GM12878 (cell line): ENCODE results near the gene STAG1. TPM values are rescaled to one million over a fixed set of nuclear protein-coding genes. Genes with fewer than 3 reads are reported as not detected.

ENCODE experiments used
- ATAC-seq: fragments of 200-7000 bp; cut with Tn5 transposase; 3 replicates; pipeline ENCODE4 v1.9.1; 2020; ENCODE audit warnings: mild to moderate bottlenecking, moderate library complexity
- BruUV-seq: library from RNA; stranded (reverse); fragments of 400-500 nt; replicated peaks from 2 replicates; lab custom pipeline; 2021; lab: Mats Ljungman, UMichigan
- CTCF ChIA-PET: fragments of 300-600 bp; sonication (Branson Sonifier 250); formaldehyde crosslinking; extraction: SDS; loops from one replicate; lab custom pipeline; 2021; ENCODE audit warnings: inconsistent platforms; lab: Yijun Ruan, JAX
- POLR2A ChIA-PET: fragments of 350-600 bp; formaldehyde crosslinking; extraction: SDS; loops from one replicate; lab custom pipeline; 2021; ENCODE audit warnings: inconsistent platforms; lab: Charles Lee
- RAD21 ChIA-PET: fragments of 300-600 bp; sonication (Branson Sonifier 250); formaldehyde crosslinking; loops from one replicate; lab custom pipeline; 2023; ENCODE audit warnings: antibody characterized with exemption; ENCODE audit not compliant: unreplicated experiment; lab: Charles Lee
- SMC1A ChIA-PET: fragments of 300-600 bp; sonication (Branson Sonifier 250); formaldehyde crosslinking; loops from one replicate; lab custom pipeline; 2023; ENCODE audit not compliant: unreplicated experiment, uncharacterized antibody; lab: Charles Lee
- DNase-seq: peaks from one replicate; pipeline ENCODE4 v3.0.0-alpha.2; 2011; ENCODE audit warnings: low read depth, low spot score
- FAIRE-seq: peaks from 3 replicates; lab custom pipeline; 2011; peaks lifted over from hg19 to GRCh38; lab: Jason Lieb, UNC
- H2AFZ ChIP-seq: 2 replicates; pipeline ENCODE4 v1.6.0; 2011; ENCODE audit warnings: low read depth, low read length, control low read depth; ENCODE audit not compliant: control insufficient read depth
- H3K27ac ChIP-seq: 2 replicates; pipeline ENCODE4 v1.5.1; 2011; ENCODE audit warnings: control low read depth; ENCODE audit not compliant: control insufficient read depth, insufficient read depth
- H3K27me3 ChIP-seq, 2 experiments: replicated peaks in 1 of 2; 2 replicates each; pipeline versions ENCODE4 v1.6.0 to v1.6.1; 2011; ENCODE audit warnings: low read length in 1 of 2; ENCODE audit not compliant: control insufficient read depth in 2 of 2, insufficient read depth in 2 of 2
- H3K36me3 ChIP-seq, 2 experiments: 2 replicates each; pipeline ENCODE4 v1.5.1; 2011; ENCODE audit warnings: low read length in 1 of 2; ENCODE audit not compliant: control insufficient read depth in 2 of 2, insufficient read depth in 2 of 2
- H3K4me1 ChIP-seq: 2 replicates; pipeline ENCODE4 v1.6.1; 2011; ENCODE audit warnings: mild to moderate bottlenecking, low read length, moderate library complexity, mixed read lengths; ENCODE audit not compliant: control insufficient read depth, insufficient read depth
- H3K4me2 ChIP-seq: 2 replicates; pipeline ENCODE4 v1.6.0; 2011; ENCODE audit warnings: control low read depth; ENCODE audit not compliant: control insufficient read depth, insufficient read depth
- H3K4me3 ChIP-seq: fragments of 200-600 bp; sonication (generic); 2 replicates; pipeline ENCODE4 v1.5.1; 2016
- H3K79me2 ChIP-seq: 2 replicates; pipeline ENCODE4 v1.6.0; 2011; ENCODE audit warnings: low read length; ENCODE audit not compliant: control insufficient read depth, insufficient read depth
- H3K9ac ChIP-seq: 2 replicates; pipeline ENCODE4 v1.8.0; 2011; ENCODE audit warnings: low read length, control low read depth, mixed read lengths; ENCODE audit not compliant: control insufficient read depth, insufficient read depth
- H3K9me3 ChIP-seq: replicated peaks from 3 replicates; pipeline ENCODE4 v1.5.1; 2011; ENCODE audit warnings: mild to moderate bottlenecking, low read length; ENCODE audit not compliant: control insufficient read depth, insufficient read depth
- H4K20me1 ChIP-seq: 2 replicates; pipeline ENCODE4 v1.6.0; 2011; ENCODE audit not compliant: control insufficient read depth, insufficient read depth
- ATF3 ChIP-seq: IDR thresholded peaks from 2 replicates; pipeline ENCODE4 v1.6.1; 2011; ENCODE audit warnings: low read depth, mild to moderate bottlenecking, low read length, moderate library complexity, borderline replicate concordance; ENCODE audit errors: extremely low read depth
- BRCA1 ChIP-seq: IDR thresholded peaks from 2 replicates; pipeline ENCODE4 v1.6.1; 2011; ENCODE audit warnings: low read depth, low read length, improper control_type of control experiment
- CBFB ChIP-seq: IDR thresholded peaks from 2 replicates; pipeline ENCODE4 v1.6.1; 2016; ENCODE audit warnings: antibody characterized with exemption, low read depth
- HDAC6 ChIP-seq: fragments of 200-600 bp; sonication (generic); IDR thresholded peaks from one replicate; pipeline ENCODE4 v1.8.0; 2017; ENCODE audit warnings: antibody characterized with exemption; ENCODE audit not compliant: unreplicated experiment
- JUND ChIP-seq: IDR thresholded peaks from 2 replicates; pipeline ENCODE4 v1.6.1; 2012; ENCODE audit warnings: low read depth, mild to moderate bottlenecking, low read length, improper control_type of control experiment, moderate library complexity
- SKIL ChIP-seq: fragments of 450-650 bp; IDR thresholded peaks from 2 replicates; pipeline ENCODE4 v1.6.1; 2017; ENCODE audit warnings: mild to moderate bottlenecking, low read depth, inconsistent platforms; ENCODE audit not compliant: poor library complexity, severe bottlenecking
- SMAD5 ChIP-seq: IDR thresholded peaks from 2 replicates; pipeline ENCODE4 v1.6.1; 2016; ENCODE audit warnings: antibody characterized with exemption, low read depth
- SMC3 ChIP-seq: IDR thresholded peaks from 2 replicates; pipeline ENCODE4 v1.6.1; 2011; ENCODE audit warnings: low read length, improper control_type of control experiment, borderline replicate concordance
- TCF7 ChIP-seq: IDR thresholded peaks from 2 replicates; pipeline ENCODE4 v1.6.1; 2014; ENCODE audit warnings: antibody characterized with exemption, borderline replicate concordance
- WRNIP1 ChIP-seq: IDR thresholded peaks from 2 replicates; pipeline ENCODE4 v1.6.1; 2011; ENCODE audit warnings: low read depth, low read length, improper control_type of control experiment, borderline replicate concordance
- ZBTB33 ChIP-seq: fragments of 450-650 bp; IDR thresholded peaks from 2 replicates; pipeline ENCODE4 v1.6.1; 2017; ENCODE audit warnings: mild to moderate bottlenecking
- ZNF24 ChIP-seq: fragments of 450-650 bp; IDR thresholded peaks from 2 replicates; pipeline ENCODE4 v1.6.1; 2017; ENCODE audit warnings: antibody characterized with exemption, mild to moderate bottlenecking
- WGBS: methylation state at CpG from one replicate; pipeline ENCODE4 v1.1.6; 2016; ENCODE audit warnings: low lambda C conversion rate; ENCODE audit not compliant: insufficient replicate concordance, insufficient coverage; ENCODE audit errors: missing lambda C conversion rate; 5-methylcytosine and 5-hydroxymethylcytosine counted together
- in situ Hi-C: fragments of 300-500 bp; cut with MboI; formaldehyde crosslinking; loops from 9 replicates; pipeline ENCODE4 v1.14.3; 2018; ENCODE audit warnings: mixed read lengths
- intact Hi-C: fragments of 100-400 bp; cut with micrococcal nuclease; formaldehyde crosslinking; loops from one replicate; pipeline ENCODE4 v1.14.2; 2022; ENCODE audit not compliant: unreplicated experiment
- polyA plus RNA-seq, 11 experiments: library from polyadenylated mRNA; depleted of rRNA in 4 of 11; unstranded in 6 of 11; stranded (reverse) in 5 of 11; fragments of >200 nt; fragmentation: Nextera tagmentation in 4 of 11; fragmentation: Illumina TruSeq in 1 of 11; extraction: Ambion mirVana in 4 of 11; extraction: Trizol in 1 of 11; gene quantifications; 1 replicate in 1 of 11; 2 replicates in 10 of 11; pipeline versions ENCODE4 v1.2.1 to v1.2.3, GENCODE V29; 2011 to 2016; ENCODE audit warnings: inconsistent platforms in 2 of 11, missing spikeins in 2 of 11, low read depth in 1 of 11
- total RNA-seq, 4 experiments: library from RNA; depleted of rRNA in 3 of 4; stranded (reverse); fragments of >200 nt in 3 of 4; fragmentation: Illumina TruSeq in 1 of 4; extraction: Trizol in 1 of 4; gene quantifications; 2 replicates each; pipeline versions ENCODE4 v1.2.1 to v1.2.3, GENCODE V29; 2013 to 2021
- TF ChIP-seq, protein P1 (sequence below): fragments of 450-650 bp; formaldehyde crosslinking; IDR thresholded peaks from 2 replicates; pipeline ENCODE4 v1.4.0; 2022; ENCODE audit warnings: mild to moderate bottlenecking, moderate library complexity
- TF ChIP-seq, protein P2 (sequence below): IDR thresholded peaks from 2 replicates; pipeline ENCODE4 v1.6.1; 2011; ENCODE audit warnings: borderline replicate concordance, low read depth, mild to moderate bottlenecking, moderate library complexity, mixed read lengths, low read length; ENCODE audit not compliant: insufficient read depth; ENCODE audit errors: extremely low read length

The STAG1 gene
- total and polyA plus RNA-seq, 10 of the 15 experiments (the other 5 are each of a cell fraction or from before 2014, with no cell fraction given) = 4.4 to 30.1 (median 20.2) TPM

DNA sequence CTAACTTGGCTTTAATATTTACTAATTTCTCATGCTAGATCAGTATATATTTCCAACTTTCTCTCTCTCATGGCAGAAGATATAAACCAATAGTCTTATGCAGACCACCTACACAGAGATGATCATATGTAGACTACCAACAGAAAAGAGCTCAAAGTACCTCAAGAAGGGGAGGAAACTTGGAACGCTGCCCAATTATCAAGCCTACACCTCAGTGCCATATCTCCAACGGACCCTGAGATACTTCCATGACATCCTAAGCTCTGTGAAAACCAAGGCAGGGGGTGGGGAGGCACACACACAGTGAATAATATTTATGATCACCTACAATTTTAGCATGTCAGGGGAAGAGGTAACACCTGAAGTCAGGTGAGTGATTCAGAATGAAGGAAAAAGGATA lies 100.6 kb downstream of the STAG1 start (continued):
- TF ChIP-seq, protein P1, sequence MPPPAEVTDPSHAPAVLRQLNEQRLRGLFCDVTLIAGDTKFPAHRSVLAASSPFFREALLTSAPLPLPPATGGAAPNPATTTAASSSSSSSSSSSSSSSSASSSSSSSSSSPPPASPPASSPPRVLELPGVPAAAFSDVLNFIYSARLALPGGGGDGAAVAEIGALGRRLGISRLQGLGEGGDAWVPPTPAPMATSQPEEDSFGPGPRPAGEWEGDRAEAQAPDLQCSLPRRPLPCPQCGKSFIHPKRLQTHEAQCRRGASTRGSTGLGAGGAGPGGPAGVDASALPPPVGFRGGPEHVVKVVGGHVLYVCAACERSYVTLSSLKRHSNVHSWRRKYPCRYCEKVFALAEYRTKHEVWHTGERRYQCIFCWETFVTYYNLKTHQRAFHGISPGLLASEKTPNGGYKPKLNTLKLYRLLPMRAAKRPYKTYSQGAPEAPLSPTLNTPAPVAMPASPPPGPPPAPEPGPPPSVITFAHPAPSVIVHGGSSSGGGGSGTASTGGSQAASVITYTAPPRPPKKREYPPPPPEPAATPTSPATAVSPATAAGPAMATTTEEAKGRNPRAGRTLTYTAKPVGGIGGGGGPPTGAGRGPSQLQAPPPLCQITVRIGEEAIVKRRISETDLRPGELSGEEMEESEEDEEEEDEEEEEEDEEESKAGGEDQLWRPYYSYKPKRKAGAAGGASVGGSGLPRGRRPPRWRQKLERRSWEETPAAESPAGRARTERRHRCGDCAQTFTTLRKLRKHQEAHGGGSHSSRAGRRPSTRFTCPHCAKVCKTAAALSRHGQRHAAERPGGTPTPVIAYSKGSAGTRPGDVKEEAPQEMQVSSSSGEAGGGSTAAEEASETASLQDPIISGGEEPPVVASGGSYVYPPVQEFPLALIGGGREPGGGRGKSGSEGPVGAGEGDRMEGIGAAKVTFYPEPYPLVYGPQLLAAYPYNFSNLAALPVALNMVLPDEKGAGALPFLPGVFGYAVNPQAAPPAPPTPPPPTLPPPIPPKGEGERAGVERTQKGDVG (CRISPR knock-in tag) = no peak
- TF ChIP-seq CBFB = no peak
- no peak for TF ChIP-seq SMC3
- no peak for TF ChIP-seq HDAC6
- TF ChIP-seq WRNIP1 = no peak

DNA sequence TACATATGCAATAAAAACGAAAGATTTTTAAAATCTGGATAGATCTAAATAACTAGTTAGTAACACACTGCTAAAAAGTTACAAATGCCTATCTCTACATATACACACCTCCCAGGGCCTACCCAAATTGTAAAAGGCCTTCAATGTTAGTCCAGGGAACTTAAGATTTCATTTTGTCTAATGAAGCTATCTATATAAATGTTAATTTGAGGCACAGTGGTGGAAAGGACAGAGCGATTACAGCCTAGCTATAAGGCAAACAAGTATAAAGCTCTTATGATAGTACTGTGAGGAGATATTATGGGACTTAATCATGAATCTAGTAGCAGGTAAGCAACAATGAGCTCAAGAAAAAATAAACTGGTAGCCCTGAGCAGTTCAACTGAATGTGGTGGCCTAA lies 101.7 kb downstream of the STAG1 start:
- peaks cover 6% of the 10 kb centered on the region for H3K9me3 ChIP-seq
- H3K4me2 ChIP-seq = no peak overlapping the region
- no peaks in the 10 kb centered on the region for H4K20me1 ChIP-seq
- no TSS peak for BruUV-seq
- H3K4me3 ChIP-seq = no peak overlapping the region
- intact Hi-C loops = no loop called here
- POLR2A ChIA-PET = interaction anchor here (1.0 kb wide), 1 partner anchor 51 kb away, joined by 4 read pairs; no protein-coding TSS in a partner anchor
- H3K27me3 ChIP-seq = no peaks in the 10 kb centered on the region
- H3K4me1 ChIP-seq = peaks cover 9% of the 10 kb centered on the region
- DNase-seq = no peak
- no peak for FAIRE-seq
- H3K79me2 ChIP-seq = peaks cover 13% of the 10 kb centered on the region
- WGBS = 74% methylated on average over 2 of the region's 2 CpGs
- H3K27ac ChIP-seq = no peak overlapping the region
- H3K36me3 ChIP-seq = 0 out of 4 replicates have a peak, but pooled peaks cover 0 to 2% of the 10 kb centered on the region in 2 experiments
- ATAC-seq = no peak
- in situ Hi-C loops = no loop called here
- CTCF ChIA-PET = interaction anchor here (2.7 kb wide), 1 partner anchor 102 kb away, joined by 7 read pairs; the partner anchor contains the start of gene STAG1
- RAD21 ChIA-PET = no interaction called here
- H2AFZ ChIP-seq = no peak overlapping the region
- SMC1A ChIA-PET = interaction anchor here (0.8 to 1.0 kb wide), 2 partner anchors 18 to 24 kb away, joined by 4 read pairs; no protein-coding TSS in a partner anchor
- H3K9ac ChIP-seq = no peak overlapping the region
- TF ChIP-seq SMAD5 (no peak), BRCA1 (no peak), WRNIP1 (no peak), ATF3 (no peak), TCF7 (no peak), JUND (no peak), ZNF24 (no peak), SKIL (no peak), ZBTB33 (no peak)
- TF ChIP-seq, protein P2, sequence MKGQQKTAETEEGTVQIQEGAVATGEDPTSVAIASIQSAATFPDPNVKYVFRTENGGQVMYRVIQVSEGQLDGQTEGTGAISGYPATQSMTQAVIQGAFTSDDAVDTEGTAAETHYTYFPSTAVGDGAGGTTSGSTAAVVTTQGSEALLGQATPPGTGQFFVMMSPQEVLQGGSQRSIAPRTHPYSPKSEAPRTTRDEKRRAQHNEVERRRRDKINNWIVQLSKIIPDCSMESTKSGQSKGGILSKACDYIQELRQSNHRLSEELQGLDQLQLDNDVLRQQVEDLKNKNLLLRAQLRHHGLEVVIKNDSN = no peak
